ENCODE data around the gene MTUS2. TPM values are rescaled to one million over a fixed set of nuclear protein-coding genes. Genes with fewer than 3 reads are reported as not detected.
A peak's percentile ranks its signal among the peaks of the same experiment; 100 is the strongest.

MTUS2 gene
- total RNA-seq, 1 experiment from 2014 or later, result 0.35 TPM

DNA sequence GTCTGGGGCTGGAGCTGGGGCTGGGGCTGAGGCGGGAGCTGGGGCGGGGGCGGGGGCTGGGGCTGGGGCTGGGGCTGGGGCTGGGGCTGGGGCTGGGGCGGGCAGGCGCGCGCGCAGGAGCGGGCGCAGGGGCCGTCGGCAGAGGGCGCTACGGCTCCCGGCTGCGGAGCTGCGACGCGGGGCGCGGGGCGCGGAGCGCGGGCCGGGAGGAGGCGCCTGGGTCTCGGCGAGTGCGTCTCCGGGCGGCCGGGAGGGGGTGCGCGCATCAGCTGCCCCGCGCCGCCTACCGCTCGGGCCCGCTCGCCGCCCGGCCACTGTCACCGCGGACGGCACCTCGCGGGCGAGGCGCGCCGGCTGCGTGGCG, 422 bp upstream of the MTUS2 start:
- H3K23ac ChIP-seq (ENCODE audit: insufficient read length, low read depth, low read length), result no peak overlapping the region
- no peak overlapping the region for H4K8ac ChIP-seq (replicated peaks; ENCODE audit: insufficient read length, low read depth, low read length)
- H2BK5ac ChIP-seq (ENCODE audit: insufficient read length, low read length), result no peak overlapping the region
- no peaks in the 10 kb centered on the region for H3K4me1 ChIP-seq (ENCODE audit: insufficient read depth, low read length)
- no peak overlapping the region for H3T11ph ChIP-seq (ENCODE audit: low read length)
- peaks cover 11% of the 10 kb centered on the region for H3K23me2 ChIP-seq (ENCODE audit: insufficient read length, low read depth, low read length, poor library complexity, severe bottlenecking)
- H3K36me3 Mint-ChIP-seq (ENCODE audit: insufficient read depth in 1 of 3, low read depth in 3 of 3), result peaks cover 0 to 2% (median 0%) of the 10 kb centered on the region in 3 experiments; a peak in 2 of 7 replicates
- H3K4me2 ChIP-seq (ENCODE audit: insufficient read depth, insufficient read length, low read length), result peak overlapping the region; percentile 52
- H4K5ac ChIP-seq (ENCODE audit: insufficient read length, low read depth, low read length), result no peak overlapping the region
- no peak overlapping the region for H3K56ac ChIP-seq (ENCODE audit: insufficient read length, low read depth, low read length)
- H2BK20ac ChIP-seq (ENCODE audit: low read depth, low read length, poor library complexity, severe bottlenecking), result no peak overlapping the region
- H3K9ac ChIP-seq (ENCODE audit: extremely low read depth, insufficient read length, low read length), result no peak overlapping the region
- H3K9me3 ChIP-seq (ENCODE audit: control insufficient read depth, low read depth, low read length), result no peaks in the 10 kb centered on the region
- H4K20me1 ChIP-seq (ENCODE audit: control insufficient read depth, insufficient read depth, insufficient read length), result no peaks in the 10 kb centered on the region
- peak; percentile 81 for DNase-seq
- H3K79me1 ChIP-seq (ENCODE audit: insufficient read depth, low read depth, low read length, poor library complexity, severe bottlenecking), result no peaks in the 10 kb centered on the region
- no CpG with 5 or more reads among the region's 55 CpGs for WGBS (ENCODE audit: extremely low coverage, insufficient read length, low lambda C conversion rate)
- no peak overlapping the region for H2AFZ ChIP-seq (ENCODE audit: low read length)
- H3K27ac ChIP-seq (ENCODE audit: insufficient read length, low read depth, low read length), result no peak overlapping the region
- no peak overlapping the region for H2BK12ac ChIP-seq (ENCODE audit: insufficient read length, low read depth, low read length)
- H3K27me3 Mint-ChIP-seq (ENCODE audit: low read depth), result peaks cover 74% of the 10 kb centered on the region
- peaks cover 17% of the 10 kb centered on the region for H3K27me3 ChIP-seq (ENCODE audit: insufficient read depth, low read length)
- H3K14ac ChIP-seq (ENCODE audit: insufficient read depth, low read length), result no peak overlapping the region
- no peak overlapping the region for H3K27ac Mint-ChIP-seq
- no peak overlapping the region for H3K4ac ChIP-seq (ENCODE audit: low read depth, low read length)
- TF ChIP-seq, protein P1, sequence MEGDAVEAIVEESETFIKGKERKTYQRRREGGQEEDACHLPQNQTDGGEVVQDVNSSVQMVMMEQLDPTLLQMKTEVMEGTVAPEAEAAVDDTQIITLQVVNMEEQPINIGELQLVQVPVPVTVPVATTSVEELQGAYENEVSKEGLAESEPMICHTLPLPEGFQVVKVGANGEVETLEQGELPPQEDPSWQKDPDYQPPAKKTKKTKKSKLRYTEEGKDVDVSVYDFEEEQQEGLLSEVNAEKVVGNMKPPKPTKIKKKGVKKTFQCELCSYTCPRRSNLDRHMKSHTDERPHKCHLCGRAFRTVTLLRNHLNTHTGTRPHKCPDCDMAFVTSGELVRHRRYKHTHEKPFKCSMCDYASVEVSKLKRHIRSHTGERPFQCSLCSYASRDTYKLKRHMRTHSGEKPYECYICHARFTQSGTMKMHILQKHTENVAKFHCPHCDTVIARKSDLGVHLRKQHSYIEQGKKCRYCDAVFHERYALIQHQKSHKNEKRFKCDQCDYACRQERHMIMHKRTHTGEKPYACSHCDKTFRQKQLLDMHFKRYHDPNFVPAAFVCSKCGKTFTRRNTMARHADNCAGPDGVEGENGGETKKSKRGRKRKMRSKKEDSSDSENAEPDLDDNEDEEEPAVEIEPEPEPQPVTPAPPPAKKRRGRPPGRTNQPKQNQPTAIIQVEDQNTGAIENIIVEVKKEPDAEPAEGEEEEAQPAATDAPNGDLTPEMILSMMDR (conservative IDR thresholded peaks at IDR 0.05), result peak; percentile 50; the same call in 2 of the 3 replicates
- no peak overlapping the region for H2AK5ac ChIP-seq (ENCODE audit: insufficient read length, low read length)
- peak overlapping the region; percentile 57 to 82; a peak in 3 of 5 replicates for H3K4me3 Mint-ChIP-seq
- H3K9me3 Mint-ChIP-seq, result peaks cover 10 to 14% of the 10 kb centered on the region in 2 experiments
- no peak overlapping the region for H3K18ac ChIP-seq (ENCODE audit: insufficient read length, low read depth, low read length)
- no peaks in the 10 kb centered on the region for H3K79me2 ChIP-seq (ENCODE audit: insufficient read depth, low read length)
- no peak overlapping the region for H2BK120ac ChIP-seq (ENCODE audit: low read depth, low read length, poor library complexity, severe bottlenecking)
- peaks cover 8 to 11% of the 10 kb centered on the region in 2 experiments; a peak in 3 of 4 replicates for H3K4me1 Mint-ChIP-seq
- no peak overlapping the region for H2BK15ac ChIP-seq (ENCODE audit: low read depth, low read length)
- H4K91ac ChIP-seq (ENCODE audit: insufficient read length, low read depth, low read length), result no peak overlapping the region

All from H9 (cell line).